K562 (cell line): ENCODE measurements around the gene MPZL1. TPM values are rescaled to one million over a fixed set of nuclear protein-coding genes. Genes with fewer than 3 reads are reported as not detected.

Experiments
- ADNP ChIP-seq: fragments of 200-800 bp; sonication (Bioruptor generic); IDR thresholded peaks from 2 replicates; pipeline ENCODE4 v1.6.1; 2016; ENCODE audit warnings: missing genetic modification characterization, missing compliant biosample characterization
- CHD7 ChIP-seq: fragments of 200-600 bp; sonication (generic); IDR thresholded peaks from one replicate; pipeline ENCODE4 v1.6.1; 2012; ENCODE audit warnings: mild to moderate bottlenecking, low read depth, low read length, inconsistent platforms
- HMG20A ChIP-seq: fragments of 450-650 bp; formaldehyde crosslinking; conservative IDR thresholded peaks from 2 replicates; pipeline ENCODE4 v1.4.0; 2020; ENCODE audit warnings: mild to moderate bottlenecking, mixed read lengths
- HOXB6 ChIP-seq: fragments of 250-450 bp; sonication (Bioruptor Pico); IDR thresholded peaks from 2 replicates; pipeline ENCODE4 v1.5.1; 2022; ENCODE audit warnings: mild to moderate bottlenecking, borderline replicate concordance
- POLR2B ChIP-seq: fragments of 450-650 bp; IDR thresholded peaks from 2 replicates; pipeline ENCODE4 v1.6.1; 2018; ENCODE audit warnings: low read depth; ENCODE audit not compliant: partially characterized antibody
- polyA plus RNA-seq, 8 experiments: library from polyadenylated mRNA; depleted of rRNA in 4 of 8; stranded (reverse) in 5 of 8; unstranded in 3 of 8; fragments of >200 nt; fragmentation: Nextera tagmentation in 2 of 8; fragmentation: Illumina TruSeq in 1 of 8; extraction: Ambion mirVana in 2 of 8; extraction: Trizol in 1 of 8; gene quantifications; 2 replicates each; pipeline versions ENCODE4 v1.2.1 to v1.2.3, GENCODE V29; 2011 to 2014; ENCODE audit warnings: inconsistent platforms in 1 of 8, missing spikeins in 1 of 8
- total RNA-seq, 7 experiments: library from RNA; depleted of rRNA in 6 of 7; stranded (reverse); fragments of >200 nt in 6 of 7; fragmentation: Illumina TruSeq in 2 of 7; extraction: Trizol in 2 of 7; gene quantifications; 2 replicates each; pipeline versions ENCODE4 v1.2.1 to v1.2.3, GENCODE V29; 2011 to 2021; ENCODE audit warnings: low replicate concordance in 1 of 7

The MPZL1 gene
- total and polyA plus RNA-seq, 9 of the 15 experiments (the other 6 are each of a cell fraction or from before 2014, with no cell fraction given) = 14.5 to 153 (median 66.5) TPM

- TF ChIP-seq ADNP (tag) (no peak), HOXB6 (CRISPR knock-in tag) (no peak), CHD7 (no peak), HMG20A (CRISPR knock-in tag) (no peak), POLR2B (no peak)
Observed at GRCh38 chr1:167751676-167752075, 29.9 kb downstream of the MPZL1 start (continued).
